Mesenchymal stem cell (in vitro differentiated cells and primary cell): ENCODE data around the gene ITGAD.
"Not testable (repeated sequence)": the region's sequence is repeated elsewhere in the genome, so short reads cannot be mapped to it uniquely, and the experiment has no call there.

Experiments
- DNase-seq: peaks from one replicate; pipeline ENCODE4 v3.0.0-alpha.2; 2013
- H2AFZ ChIP-seq: one replicate; pipeline ENCODE4 v1.6.1; 2013; ENCODE audit warnings: low read depth, mild to moderate bottlenecking, control low read depth, inconsistent platforms, low read length, moderate library complexity
- H2AK5ac ChIP-seq: 2 replicates; pipeline ENCODE4 v1.6.1; 2013; ENCODE audit warnings: low read length, moderate library complexity, mild to moderate bottlenecking, inconsistent platforms; ENCODE audit not compliant: severe bottlenecking
- H2BK120ac ChIP-seq: one replicate; pipeline ENCODE4 v1.6.1; 2013; ENCODE audit warnings: low read depth, mild to moderate bottlenecking, inconsistent platforms, low read length, moderate library complexity
- H2BK12ac ChIP-seq, 2 experiments: one replicate each; pipeline ENCODE4 v1.6.1; 2013; ENCODE audit warnings: inconsistent platforms in 2 of 2, low read length in 2 of 2, mild to moderate bottlenecking in 2 of 2, moderate library complexity in 2 of 2, control low read depth in 1 of 2
- H2BK15ac ChIP-seq: one replicate; pipeline ENCODE4 v1.6.1; 2013; ENCODE audit warnings: mild to moderate bottlenecking, low read depth, inconsistent platforms; ENCODE audit not compliant: poor library complexity, severe bottlenecking
- H2BK5ac ChIP-seq: 2 replicates; pipeline ENCODE4 v1.6.1; 2013; ENCODE audit warnings: low read depth, mild to moderate bottlenecking, low read length, control low read depth, inconsistent platforms; ENCODE audit not compliant: poor library complexity, severe bottlenecking
- H3K14ac ChIP-seq, 2 experiments: one replicate each; pipeline ENCODE4 v1.6.1; 2013; ENCODE audit warnings: inconsistent platforms in 2 of 2, low read length in 2 of 2, control low read depth in 1 of 2, mild to moderate bottlenecking in 1 of 2, moderate library complexity in 1 of 2
- H3K18ac ChIP-seq, 2 experiments: one replicate each; pipeline ENCODE4 v1.6.1; 2013; ENCODE audit warnings: inconsistent platforms in 2 of 2, low read length in 2 of 2, control low read depth in 1 of 2, low read depth in 1 of 2, mild to moderate bottlenecking in 1 of 2
- H3K23ac ChIP-seq, 2 experiments: one replicate each; pipeline ENCODE4 v1.6.1; 2013; ENCODE audit warnings: inconsistent platforms in 2 of 2, low read length in 2 of 2, mild to moderate bottlenecking in 2 of 2, moderate library complexity in 2 of 2, control low read depth in 1 of 2
- H3K27ac ChIP-seq: 2 replicates; pipeline ENCODE4 v1.5.1; 2013; ENCODE audit warnings: mild to moderate bottlenecking, moderate library complexity, low read length, control low read depth, inconsistent platforms; ENCODE audit not compliant: poor library complexity, severe bottlenecking
- H3K27me3 ChIP-seq, 2 experiments: 2 replicates each; pipeline versions ENCODE4 v1.6.1 to v1.7.0; 2013; ENCODE audit warnings: low read length in 2 of 2, mild to moderate bottlenecking in 2 of 2, moderate library complexity in 2 of 2, control low read depth in 1 of 2, inconsistent platforms in 1 of 2; ENCODE audit not compliant: control insufficient read depth in 1 of 2, insufficient read depth in 1 of 2
- H3K36me3 ChIP-seq, 2 experiments: 2 replicates each; pipeline versions ENCODE4 v1.6.1 to v1.7.0; 2013; ENCODE audit warnings: low read length in 2 of 2, control low read depth in 1 of 2, inconsistent platforms in 1 of 2, low read depth in 1 of 2, mild to moderate bottlenecking in 1 of 2; ENCODE audit not compliant: insufficient read depth in 2 of 2, control insufficient read depth in 1 of 2
- H3K4ac ChIP-seq, 2 experiments: one replicate each; pipeline ENCODE4 v1.6.1; 2013; ENCODE audit warnings: inconsistent platforms in 2 of 2, low read length in 2 of 2, mild to moderate bottlenecking in 2 of 2, moderate library complexity in 2 of 2, control low read depth in 1 of 2, low read depth in 1 of 2
- H3K4me1 ChIP-seq: 2 replicates; pipeline ENCODE4 v1.6.1; 2013; ENCODE audit warnings: low read depth, low read length, control low read depth; ENCODE audit not compliant: control insufficient read depth, insufficient read depth
- H3K4me2 ChIP-seq: 2 replicates; pipeline ENCODE4 v1.6.1; 2013; ENCODE audit warnings: low read length, mild to moderate bottlenecking, inconsistent platforms; ENCODE audit not compliant: poor library complexity, severe bottlenecking
- H3K4me3 ChIP-seq, 2 experiments: 2 replicates each; pipeline versions ENCODE4 v1.5.1 to v1.7.0; 2013; ENCODE audit warnings: low read length in 2 of 2, mild to moderate bottlenecking in 2 of 2, control low read depth in 1 of 2, low read depth in 1 of 2; ENCODE audit not compliant: insufficient read depth in 1 of 2
- H3K79me1 ChIP-seq: replicated peaks from 2 replicates; pipeline ENCODE4 v1.6.1; 2013; ENCODE audit warnings: mild to moderate bottlenecking, control low read depth, low read length, inconsistent platforms; ENCODE audit not compliant: poor library complexity, severe bottlenecking
- H3K9ac ChIP-seq: 2 replicates; pipeline ENCODE4 v1.7.0; 2013; ENCODE audit warnings: mild to moderate bottlenecking, low read length, moderate library complexity
- H3K9me3 ChIP-seq: 2 replicates; pipeline ENCODE4 v1.7.0; 2013; ENCODE audit warnings: mild to moderate bottlenecking, low read length; ENCODE audit not compliant: control insufficient read depth
- H4K8ac ChIP-seq: one replicate; pipeline ENCODE4 v1.6.1; 2013; ENCODE audit warnings: inconsistent platforms, mild to moderate bottlenecking, low read length, moderate library complexity
- H4K91ac ChIP-seq: one replicate; pipeline ENCODE4 v1.6.1; 2013; ENCODE audit warnings: mild to moderate bottlenecking, low read length, inconsistent platforms
- whole genome bisulfite sequencing: methylation state at CpG from one replicate; pipeline ENCODE4 v1.1.7; 2013; ENCODE audit warnings: mixed read lengths; 5-methylcytosine and 5-hydroxymethylcytosine counted together

The ITGAD gene

DNA sequence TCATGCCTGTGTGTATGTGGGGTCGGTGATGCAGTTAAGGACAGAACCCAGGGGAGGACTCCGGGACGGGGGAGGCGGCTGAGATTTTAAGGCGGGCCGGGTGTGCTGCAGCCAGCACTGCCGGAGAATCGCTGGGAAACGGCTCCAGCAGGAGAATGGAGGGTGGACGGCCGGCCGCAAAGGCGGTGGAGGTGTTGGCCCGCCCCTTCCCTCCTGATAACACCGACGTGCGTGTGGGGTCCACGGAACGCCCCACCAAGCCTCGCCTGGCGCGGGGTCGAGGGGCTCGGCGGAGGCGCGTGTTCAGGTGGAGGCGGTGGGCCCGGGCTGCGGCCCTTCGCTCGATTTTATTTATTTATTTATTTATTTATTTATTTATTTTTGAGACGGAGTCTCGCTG lies 48.8 kb downstream of the ITGAD start:
- no peaks in the 10 kb centered on the region for H3K36me3 ChIP-seq
- no peak overlapping the region for H3K27ac ChIP-seq
- H2BK120ac ChIP-seq, result no peak overlapping the region
- H3K4ac ChIP-seq, result peak overlapping the region in 1 of 2 experiments; percentile 64
- H3K23ac ChIP-seq, result no peak overlapping the region
- H2AFZ ChIP-seq, result no peak overlapping the region
- no peak overlapping the region for H2BK12ac ChIP-seq
- H3K4me2 ChIP-seq, result no peak overlapping the region
- H2AK5ac ChIP-seq, result no peak overlapping the region
- no peaks in the 10 kb centered on the region for H3K79me1 ChIP-seq
- H3K4me3 ChIP-seq, result peak overlapping the region in 1 of 2 experiments; percentile 87
- H3K18ac ChIP-seq, result no peak overlapping the region
- H3K4me1 ChIP-seq, result peaks cover 8% of the 10 kb centered on the region
- H4K8ac ChIP-seq, result no peak overlapping the region
- 86% methylated on average over 19 of the region's 34 CpGs for WGBS
- peak overlapping the region; percentile 61 for H4K91ac ChIP-seq
- peak overlapping the region; percentile 92 for H3K9ac ChIP-seq
- no peak overlapping the region for H3K14ac ChIP-seq
- no peaks in the 10 kb centered on the region for H3K9me3 ChIP-seq
- H2BK15ac ChIP-seq, result no peak overlapping the region
- no peaks in the 10 kb centered on the region for H3K27me3 ChIP-seq
- no peak for DNase-seq
- no peak overlapping the region for H2BK5ac ChIP-seq

DNA sequence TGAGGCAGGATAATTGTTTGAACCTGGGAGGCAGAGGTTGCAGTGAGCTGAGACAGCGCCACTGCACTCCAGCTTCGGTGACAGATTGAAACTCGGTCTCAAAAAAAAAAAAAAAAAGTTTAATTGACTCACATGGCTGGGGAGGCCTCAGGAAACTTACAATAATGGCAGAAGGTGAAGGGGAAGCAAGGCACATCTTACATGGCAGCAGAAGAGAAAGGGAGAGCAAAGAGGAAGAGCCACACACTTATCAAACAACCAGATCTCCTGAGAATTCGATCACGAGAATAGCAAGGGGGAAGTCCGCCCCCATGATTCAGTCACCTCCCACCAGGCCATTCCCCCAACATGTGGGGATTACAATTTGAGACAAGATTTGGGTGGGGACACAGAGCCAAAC lies 52.8 kb downstream of the ITGAD start:
- not testable (repeated sequence) for H2AFZ ChIP-seq, H3K18ac ChIP-seq, H2BK120ac ChIP-seq, H4K8ac ChIP-seq, H3K4me2 ChIP-seq, H4K91ac ChIP-seq, H3K23ac ChIP-seq, H3K27ac ChIP-seq, H2BK15ac ChIP-seq, H2AK5ac ChIP-seq, H3K36me3 ChIP-seq, H3K9ac ChIP-seq, H3K14ac ChIP-seq, H3K79me1 ChIP-seq, H3K27me3 ChIP-seq, DNase-seq, H3K4ac ChIP-seq, H3K4me3 ChIP-seq, H3K9me3 ChIP-seq, H2BK5ac ChIP-seq, H2BK12ac ChIP-seq, H3K4me1 ChIP-seq
- WGBS, result 90% methylated on average over 5 of the region's 6 CpGs

DNA sequence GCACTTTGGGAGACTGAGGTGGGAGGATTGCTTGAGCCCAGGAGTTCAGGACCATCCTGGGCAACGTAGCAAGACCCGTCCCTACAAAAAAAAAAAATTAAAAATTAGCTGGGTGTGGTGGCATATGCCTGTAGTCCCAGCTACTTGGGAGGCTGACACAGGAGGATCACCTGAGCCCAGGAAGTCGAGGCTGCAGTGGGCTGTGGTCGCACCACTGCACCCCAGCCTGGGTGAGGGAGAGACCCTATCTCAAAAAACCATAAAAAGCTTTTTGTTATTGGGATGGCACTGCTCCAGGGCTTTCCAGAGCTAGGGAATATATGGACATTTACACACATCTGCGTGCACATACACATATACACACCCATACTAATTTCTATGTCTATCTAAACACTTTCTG lies 58.1 kb downstream of the ITGAD start:
- Histone ChIP-seq H2BK15ac (no peak overlapping the region), H3K4me3 (no peak overlapping the region), H2AFZ (no peak overlapping the region), H2AK5ac (peak overlapping the region; percentile 53), H2BK12ac (no peak overlapping the region), H3K9me3 (no peaks in the 10 kb centered on the region), H3K23ac (no peak overlapping the region), H3K4me2 (no peak overlapping the region), H3K27ac (no peak overlapping the region), H4K8ac (no peak overlapping the region), H3K79me1 (peaks cover 9% of the 10 kb centered on the region), H3K18ac (no peak overlapping the region), H2BK5ac (no peak overlapping the region), H2BK120ac (no peak overlapping the region), H3K36me3 (peaks cover 5 to 10% of the 10 kb centered on the region in 2 experiments), H3K4ac (no peak overlapping the region), H3K27me3 (no peaks in the 10 kb centered on the region), H3K9ac (peak overlapping the region; percentile 78), H4K91ac (no peak overlapping the region), H3K4me1 (peaks cover 25% of the 10 kb centered on the region), H3K14ac (no peak overlapping the region)
- WGBS, result 95% methylated on average over 5 of the region's 5 CpGs
- no peak for DNase-seq

DNA sequence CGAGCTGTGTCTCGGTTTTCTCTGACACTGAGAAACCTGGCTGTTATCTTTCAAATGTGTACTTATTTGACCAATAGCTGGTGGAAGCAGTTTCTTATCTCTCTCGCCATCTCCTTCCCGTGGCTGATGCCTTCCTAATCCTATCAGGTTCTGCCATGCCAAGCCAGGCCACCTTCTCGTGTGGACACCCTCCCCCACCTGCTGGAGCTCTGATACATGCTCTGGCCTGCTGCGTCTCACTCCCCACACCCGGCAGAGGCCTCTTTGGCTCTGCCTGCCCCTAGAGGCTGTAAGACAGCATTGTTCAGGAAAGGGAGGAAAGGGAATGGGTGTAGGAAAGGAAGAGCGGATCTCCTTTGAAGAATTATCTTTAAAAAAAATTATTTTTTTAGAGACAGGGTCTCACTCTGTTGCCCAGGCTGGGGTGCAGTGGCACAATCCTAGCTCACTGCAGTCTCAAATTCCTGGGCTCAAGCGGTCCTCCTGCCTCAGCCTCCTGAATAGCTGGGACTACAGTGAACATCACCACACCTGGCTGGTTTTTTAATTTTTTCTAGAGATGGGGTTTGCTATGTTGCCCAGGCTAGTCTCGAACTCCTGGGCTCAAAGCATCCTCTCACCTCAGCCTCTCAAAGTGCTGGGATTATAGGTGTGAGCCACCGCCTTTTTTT lies 58.7 kb downstream of the ITGAD start:
- H3K9ac ChIP-seq, result peak overlapping the region; percentile 78
- peak overlapping the region; percentile 60 for H2BK15ac ChIP-seq
- H2AK5ac ChIP-seq, result peak overlapping the region; percentile 53
- H3K23ac ChIP-seq, result no peak overlapping the region
- H3K27ac ChIP-seq, result no peak overlapping the region
- H3K36me3 ChIP-seq, result peaks cover 10 to 13% of the 10 kb centered on the region in 2 experiments
- H2BK12ac ChIP-seq, result no peak overlapping the region
- whole genome bisulfite sequencing, result 47% methylated on average over 7 of the region's 11 CpGs
- no peak overlapping the region for H4K91ac ChIP-seq
- peak overlapping the region; percentile 27 for H4K8ac ChIP-seq
- no peak overlapping the region for H3K14ac ChIP-seq
- H3K4me1 ChIP-seq, result peaks cover 29% of the 10 kb centered on the region
- peak overlapping the region; percentile 54 for H2BK120ac ChIP-seq
- no peak overlapping the region for H3K4me3 ChIP-seq
- H3K18ac ChIP-seq, result peak overlapping the region in 1 of 2 experiments; percentile 11
- H3K9me3 ChIP-seq, result no peaks in the 10 kb centered on the region
- H2BK5ac ChIP-seq, result no peak overlapping the region
- peaks cover 14% of the 10 kb centered on the region for H3K79me1 ChIP-seq
- no peaks in the 10 kb centered on the region for H3K27me3 ChIP-seq
- H2AFZ ChIP-seq, result no peak overlapping the region
- peak; percentile 84 for DNase-seq
- no peak overlapping the region for H3K4ac ChIP-seq
- H3K4me2 ChIP-seq, result no peak overlapping the region
